Fibroblast of villous mesenchyme (primary cell): ENCODE measurements around the gene COG5. TPM values are rescaled to one million over a fixed set of nuclear protein-coding genes. Genes with fewer than 3 reads are reported as not detected.

Experiments used
- DNase-seq: peaks from one replicate; pipeline ENCODE4 v3.0.0-alpha.2; 2010; ENCODE audit warnings: low read depth
- H3K4me3 ChIP-seq: 2 replicates; pipeline ENCODE4 v1.5.1; 2011; ENCODE audit warnings: low read depth, mild to moderate bottlenecking, low read length
- total RNA-seq: library from RNA; depleted of rRNA; stranded (reverse); fragments of >200 nt; gene quantifications from 2 replicates; pipeline ENCODE4 v1.2.3, GENCODE V29; 2012
- TF ChIP-seq, protein P1 (sequence below): IDR thresholded peaks from 2 replicates; pipeline ENCODE4 v1.5.1; 2012; ENCODE audit warnings: low read depth, mild to moderate bottlenecking, low read length; ENCODE audit not compliant: insufficient read depth

COG5 gene
- total RNA-seq, 1 donor = 32.0 TPM

DNA sequence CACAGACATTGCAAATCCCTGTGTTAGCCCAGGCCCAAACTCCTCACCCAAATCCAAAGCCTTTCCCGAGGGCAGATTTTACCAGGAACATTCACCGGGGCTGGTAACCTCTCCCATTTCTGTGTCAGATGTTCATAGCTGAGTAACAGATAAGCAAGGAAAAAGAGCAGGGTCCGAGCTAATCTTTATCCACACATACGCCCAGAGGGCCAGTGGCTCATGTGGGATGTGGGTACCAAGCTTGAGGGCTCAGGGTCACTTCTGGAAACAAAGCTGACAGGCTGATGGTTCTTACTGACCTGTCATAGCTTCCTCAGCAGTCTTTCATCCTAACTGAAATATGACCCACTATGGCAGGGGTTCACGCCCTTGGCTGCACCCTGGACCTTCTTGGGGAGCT lies 355.2 kb downstream of the COG5 start:
- TF ChIP-seq, protein P1, sequence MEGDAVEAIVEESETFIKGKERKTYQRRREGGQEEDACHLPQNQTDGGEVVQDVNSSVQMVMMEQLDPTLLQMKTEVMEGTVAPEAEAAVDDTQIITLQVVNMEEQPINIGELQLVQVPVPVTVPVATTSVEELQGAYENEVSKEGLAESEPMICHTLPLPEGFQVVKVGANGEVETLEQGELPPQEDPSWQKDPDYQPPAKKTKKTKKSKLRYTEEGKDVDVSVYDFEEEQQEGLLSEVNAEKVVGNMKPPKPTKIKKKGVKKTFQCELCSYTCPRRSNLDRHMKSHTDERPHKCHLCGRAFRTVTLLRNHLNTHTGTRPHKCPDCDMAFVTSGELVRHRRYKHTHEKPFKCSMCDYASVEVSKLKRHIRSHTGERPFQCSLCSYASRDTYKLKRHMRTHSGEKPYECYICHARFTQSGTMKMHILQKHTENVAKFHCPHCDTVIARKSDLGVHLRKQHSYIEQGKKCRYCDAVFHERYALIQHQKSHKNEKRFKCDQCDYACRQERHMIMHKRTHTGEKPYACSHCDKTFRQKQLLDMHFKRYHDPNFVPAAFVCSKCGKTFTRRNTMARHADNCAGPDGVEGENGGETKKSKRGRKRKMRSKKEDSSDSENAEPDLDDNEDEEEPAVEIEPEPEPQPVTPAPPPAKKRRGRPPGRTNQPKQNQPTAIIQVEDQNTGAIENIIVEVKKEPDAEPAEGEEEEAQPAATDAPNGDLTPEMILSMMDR = no peak
- DNase-seq = no peak
- H3K4me3 ChIP-seq = no peak overlapping the region

DNA sequence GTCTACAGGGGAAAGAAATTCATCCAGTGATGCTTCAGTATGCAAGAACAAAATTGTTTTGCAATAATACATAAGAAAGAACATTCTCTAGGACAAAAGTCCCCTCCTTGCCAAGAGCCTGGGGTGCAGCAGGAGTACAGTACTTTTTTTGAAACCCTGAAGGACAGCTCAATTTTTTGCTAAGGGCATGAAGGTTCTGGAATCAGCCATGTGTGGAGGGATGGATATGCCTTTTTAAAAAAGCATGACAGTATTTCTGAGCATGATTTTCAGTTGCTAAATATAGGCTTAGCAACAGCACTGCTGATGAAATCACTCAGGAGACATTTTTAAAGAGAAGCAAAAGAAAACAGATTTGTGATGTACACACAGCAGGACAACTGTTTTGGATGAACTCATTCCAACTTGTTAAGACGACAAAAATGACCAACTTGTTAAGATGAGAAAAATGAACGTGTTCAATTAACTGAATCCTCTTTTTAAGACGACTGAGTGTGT lies 355.6 kb downstream of the COG5 start:
- DNase-seq = peak; percentile 61
- TF ChIP-seq, protein P1 = no peak

DNA sequence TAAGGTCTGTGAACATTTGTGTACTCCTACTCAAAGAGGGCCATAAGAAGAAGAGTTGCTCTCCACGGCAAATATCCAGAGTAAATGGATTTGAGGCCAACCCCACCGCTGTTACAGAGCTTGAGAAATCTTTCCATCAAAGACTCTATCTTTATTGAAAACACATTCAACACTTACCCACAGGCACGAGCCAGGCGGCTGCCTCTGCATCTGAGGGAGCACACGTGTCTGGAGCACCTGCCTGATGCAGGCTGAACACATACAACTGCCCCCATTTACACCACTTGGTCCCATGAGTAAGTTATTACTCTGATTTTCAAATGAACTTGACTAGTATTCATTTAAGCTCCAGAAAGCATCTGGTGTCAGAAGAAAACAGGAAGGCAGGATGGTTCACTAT lies 356.3 kb downstream of the COG5 start:
- no peak for DNase-seq
- TF ChIP-seq, protein P1 = no peak
- no peak overlapping the region for H3K4me3 ChIP-seq

More for the DNA sequence above, 355.6 kb downstream of the COG5 start:
- H3K4me3 ChIP-seq = no peak overlapping the region

DNA sequence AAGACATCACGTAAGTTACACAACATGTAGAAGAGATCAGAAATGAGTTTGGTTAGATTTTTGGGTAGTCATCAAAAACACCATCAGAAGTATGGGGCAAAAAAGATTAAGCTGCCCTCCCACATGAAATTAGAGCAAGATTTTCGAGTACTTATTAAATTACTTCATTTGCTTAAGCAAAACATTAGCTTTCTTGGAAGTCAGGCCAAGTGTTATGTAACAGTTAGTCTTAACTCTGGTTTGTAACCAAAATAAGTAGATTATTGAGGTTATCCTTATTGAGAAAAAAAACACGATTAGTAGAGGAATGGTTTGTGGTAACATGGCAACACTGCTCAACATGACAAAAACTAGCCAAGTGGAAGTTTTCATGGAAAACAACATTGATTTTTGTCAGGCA lies 357.0 kb downstream of the COG5 start:
- peak; percentile 37 for DNase-seq
- no peak overlapping the region for H3K4me3 ChIP-seq
- TF ChIP-seq, protein P1 = no peak

DNA sequence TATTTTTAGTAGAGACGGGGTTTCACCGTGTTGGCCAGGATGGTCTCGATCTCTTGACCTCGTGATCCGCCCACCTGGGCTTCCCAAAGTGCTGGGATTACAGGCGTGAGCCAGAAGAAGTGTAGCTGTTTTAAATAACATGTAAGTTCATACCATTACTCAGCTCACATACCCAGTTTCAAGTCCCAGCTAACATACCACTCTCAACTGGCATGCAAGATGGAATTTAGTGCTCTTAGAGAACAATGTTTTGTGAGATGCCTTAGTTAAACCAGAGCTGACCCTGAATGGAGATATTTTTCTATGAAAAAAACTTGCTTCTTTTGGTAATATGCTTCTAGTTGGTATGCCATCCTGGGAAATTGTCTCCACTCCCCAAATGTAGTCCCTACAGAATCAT lies 357.6 kb downstream of the COG5 start:
- TF ChIP-seq, protein P1 = no peak
- H3K4me3 ChIP-seq = no peak overlapping the region
- no peak for DNase-seq

DNA sequence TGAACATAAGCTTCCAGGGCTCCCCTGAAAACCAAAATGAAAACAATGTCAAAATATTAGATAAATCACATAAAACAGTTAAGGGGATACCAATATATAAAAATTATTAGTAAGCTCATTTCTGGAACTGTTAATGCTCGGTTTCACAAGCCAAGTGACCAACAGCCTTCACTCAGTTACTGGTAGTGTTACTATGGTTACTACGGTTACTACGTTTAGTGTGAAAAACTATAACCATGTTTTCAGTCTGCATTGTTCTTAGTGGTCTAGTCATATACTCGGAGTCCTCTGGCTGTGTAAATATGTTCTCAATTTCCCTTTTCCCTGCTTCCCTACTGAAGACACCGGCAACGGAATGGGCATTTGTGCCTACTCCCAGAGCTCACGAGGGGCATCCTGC lies 360.1 kb downstream of the COG5 start:
- TF ChIP-seq, protein P1 = no peak
- DNase-seq = no peak
- H3K4me3 ChIP-seq = no peak overlapping the region

DNA sequence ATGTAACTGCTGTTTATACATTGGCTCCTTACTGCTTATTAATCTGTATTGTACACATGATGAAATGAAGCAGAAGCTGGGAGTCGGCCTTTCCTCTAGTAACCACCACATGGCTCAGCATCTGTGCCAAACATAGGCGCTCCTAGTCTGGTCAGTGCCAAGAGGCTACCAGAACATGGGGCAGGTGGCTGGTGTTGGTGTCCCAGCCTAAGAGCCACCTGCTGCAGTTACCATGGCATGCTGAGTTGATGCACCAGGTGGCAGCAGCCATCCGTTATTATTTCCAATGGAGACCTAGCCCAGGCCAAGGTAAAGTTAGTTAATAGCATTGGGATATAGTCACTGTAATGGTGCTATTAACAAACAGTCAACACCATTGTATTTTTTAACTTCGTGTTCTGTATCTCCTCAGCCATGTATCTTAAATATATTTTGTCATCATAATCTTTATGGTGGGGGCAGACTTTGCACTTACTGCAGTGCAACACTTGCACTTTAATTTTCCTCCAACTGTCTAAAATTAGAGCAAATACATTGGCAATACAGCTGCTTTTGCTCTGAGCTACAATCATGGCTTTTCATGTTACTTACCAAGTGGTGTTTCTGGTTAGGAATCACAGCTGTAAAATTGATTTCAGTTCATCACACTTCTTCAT lies 361.8 kb downstream of the COG5 start:
- no peak overlapping the region for H3K4me3 ChIP-seq
- TF ChIP-seq, protein P1 = peak; percentile 41
- peak; percentile 21 for DNase-seq
